K562 (cell line): ENCODE data around the gene TSPAN15. TPM values are rescaled to one million over a fixed set of nuclear protein-coding genes. Genes with fewer than 3 reads are reported as not detected.

Experiments used
- ATAC-seq: fragments of 200-7000 bp; cut with Tn5 transposase; 3 replicates; pipeline ENCODE4 v1.9.1; 2020; ENCODE audit warnings: moderate library complexity
- BruUV-seq: library from RNA; stranded (reverse); fragments of 400-500 nt; replicated peaks from 2 replicates; lab custom pipeline; 2021; lab: Mats Ljungman, UMichigan
- CTCF ChIA-PET: fragments of 300-600 bp; formaldehyde crosslinking; extraction: SDS; loops from one replicate; lab custom pipeline; 2021; ENCODE audit warnings: low intra/inter-chr PET ratio; lab: Yijun Ruan, JAX
- POLR2A ChIA-PET: fragments of 300-600, 350-650 bp; sonication (Branson Sonifier 250); formaldehyde crosslinking; extraction: SDS; loops from one replicate; lab custom pipeline; 2021; ENCODE audit warnings: antibody characterized with exemption, inconsistent platforms; lab: Yijun Ruan, JAX
- DNase-seq, 4 experiments: peaks; one replicate each; pipeline versions ENCODE4 v3.0.0 to v3.0.0-alpha.2; 2011 to 2018; ENCODE audit warnings: low spot score in 3 of 4, mixed read lengths in 3 of 4; ENCODE audit errors: extremely low read depth in 1 of 4
- FAIRE-seq: peaks from 2 replicates; lab custom pipeline; 2011; peaks lifted over from hg19 to GRCh38; lab: Jason Lieb, UNC
- H2AFZ ChIP-seq: 2 replicates; pipeline ENCODE4 v1.6.0; 2011; ENCODE audit warnings: low read depth, low read length, control low read depth, inconsistent platforms
- H3K27ac ChIP-seq: fragments of 200-600 bp; 3 replicates; pipeline ENCODE4 v1.8.0; 2011; ENCODE audit warnings: low read depth, mild to moderate bottlenecking, control low read depth, inconsistent platforms, low read length, moderate library complexity, mixed read lengths; ENCODE audit errors: extremely low read depth
- H3K27me3 ChIP-seq, 2 experiments: fragments of 300-600 bp in 1 of 2; 2 replicates in 1 of 2; 3 replicates in 1 of 2; pipeline versions ENCODE4 v1.6.0 to v1.8.0; 2011; ENCODE audit warnings: inconsistent platforms in 2 of 2, low read length in 2 of 2, mild to moderate bottlenecking in 1 of 2, mixed read lengths in 1 of 2, moderate library complexity in 1 of 2; ENCODE audit not compliant: control insufficient read depth in 2 of 2, insufficient read depth in 2 of 2
- H3K36me3 ChIP-seq: fragments of 300-600 bp; 3 replicates; pipeline ENCODE4 v1.8.0; 2011; ENCODE audit warnings: mild to moderate bottlenecking, low read length, inconsistent platforms; ENCODE audit not compliant: control insufficient read depth, insufficient read depth
- H3K4me1 ChIP-seq, 2 experiments: fragments of 200-600 bp in 1 of 2; replicated peaks in 1 of 2; 2 replicates in 1 of 2; 3 replicates in 1 of 2; pipeline versions ENCODE4 v1.5.1 to v1.8.0; 2011; ENCODE audit warnings: inconsistent platforms in 2 of 2, low read length in 2 of 2, mild to moderate bottlenecking in 1 of 2, mixed read lengths in 1 of 2, moderate library complexity in 1 of 2; ENCODE audit not compliant: control insufficient read depth in 2 of 2, insufficient read depth in 2 of 2
- H3K4me2 ChIP-seq: 2 replicates; pipeline ENCODE4 v1.6.1; 2011; ENCODE audit warnings: low read length, control low read depth, inconsistent platforms, mixed read lengths; ENCODE audit not compliant: insufficient read depth
- H3K4me3 ChIP-seq: fragments of 200-600 bp; sonication (generic), shearing (Covaris generic); 2 replicates; pipeline ENCODE4 v1.5.1; 2016; ENCODE audit warnings: control low read depth, inconsistent platforms
- H3K79me2 ChIP-seq: fragments of 200-600 bp; 3 replicates; pipeline ENCODE4 v1.8.0; 2011; ENCODE audit warnings: low read length, inconsistent platforms; ENCODE audit not compliant: control insufficient read depth, insufficient read depth
- H3K9ac ChIP-seq, 2 experiments: 2 replicates each; pipeline versions ENCODE4 v1.6.0 to v1.6.1; 2011; ENCODE audit warnings: low read depth in 2 of 2, low read length in 2 of 2, control low read depth in 1 of 2, inconsistent platforms in 1 of 2, mild to moderate bottlenecking in 1 of 2, mixed read lengths in 1 of 2; ENCODE audit not compliant: insufficient read depth in 1 of 2
- H3K9me1 ChIP-seq: one replicate; pipeline ENCODE4 v1.6.0; 2011; ENCODE audit warnings: inconsistent platforms, mild to moderate bottlenecking, low read length, moderate library complexity; ENCODE audit not compliant: control insufficient read depth, insufficient read depth
- H3K9me3 ChIP-seq: replicated peaks from 2 replicates; pipeline ENCODE4 v1.5.1; 2011; ENCODE audit warnings: low read depth, low read length, inconsistent platforms; ENCODE audit not compliant: control insufficient read depth, insufficient read depth
- H4K20me1 ChIP-seq: replicated peaks from 2 replicates; pipeline ENCODE4 v1.6.1; 2011; ENCODE audit warnings: low read length, inconsistent platforms, mixed read lengths; ENCODE audit not compliant: control insufficient read depth, insufficient read depth
- ARHGAP35 ChIP-seq: fragments of 450-650 bp; IDR thresholded peaks from 2 replicates; pipeline ENCODE4 v1.6.1; 2018; ENCODE audit not compliant: partially characterized antibody
- ARID1B ChIP-seq: fragments of 450-650 bp; IDR thresholded peaks from 2 replicates; pipeline ENCODE4 v1.6.1; 2016; ENCODE audit warnings: antibody characterized with exemption, mild to moderate bottlenecking, inconsistent platforms
- CBX3 ChIP-seq, 2 experiments: IDR thresholded peaks; 1 replicate in 1 of 2; 2 replicates in 1 of 2; pipeline ENCODE4 v1.6.1; 2012; ENCODE audit warnings: inconsistent platforms in 2 of 2, low read length in 2 of 2, borderline replicate concordance in 1 of 2, control low read depth in 1 of 2
- DPF2 ChIP-seq: fragments of 450-650 bp; IDR thresholded peaks from 2 replicates; pipeline ENCODE4 v1.6.1; 2016
- ELK1 ChIP-seq: sonication (generic); formaldehyde crosslinking; IDR thresholded peaks from 2 replicates; pipeline ENCODE4 v1.8.1; 2022; ENCODE audit warnings: missing genetic modification reagents
- GATAD2B ChIP-seq: fragments of 450-650 bp; IDR thresholded peaks from 2 replicates; pipeline ENCODE4 v1.6.1; 2017; ENCODE audit warnings: mild to moderate bottlenecking, borderline replicate concordance
- HCFC1 ChIP-seq: IDR thresholded peaks from 2 replicates; pipeline ENCODE4 v1.6.1; 2012; ENCODE audit warnings: low read depth, low read length, improper control_type of control experiment
- MTA2 ChIP-seq: fragments of 450-650 bp; IDR thresholded peaks from 2 replicates; pipeline ENCODE4 v1.6.1; 2016; ENCODE audit warnings: low read depth
- TAL1 ChIP-seq: fragments of 450-650 bp; IDR thresholded peaks from 2 replicates; pipeline ENCODE4 v1.6.1; 2016; ENCODE audit warnings: mild to moderate bottlenecking
- TCF3 ChIP-seq: sonication (generic); formaldehyde crosslinking; IDR thresholded peaks from 2 replicates; pipeline ENCODE4 v1.4.0; 2020; ENCODE audit warnings: mild to moderate bottlenecking, missing genetic modification reagents
- TEAD4 ChIP-seq, 2 experiments: sonication (generic) in 1 of 2; formaldehyde crosslinking in 1 of 2; IDR thresholded peaks; 2 replicates each; pipeline versions ENCODE4 v1.6.1 to v1.8.0; 2012 to 2022; ENCODE audit warnings: borderline replicate concordance in 1 of 2, inconsistent platforms in 1 of 2, low read length in 1 of 2, mild to moderate bottlenecking in 1 of 2, missing genetic modification reagents in 1 of 2
- TSC22D4 ChIP-seq: fragments of 450-650 bp; IDR thresholded peaks from 2 replicates; pipeline ENCODE4 v1.6.1; 2016; ENCODE audit warnings: missing genetic modification characterization, missing biosample characterization, control low read depth
- ZBTB2 ChIP-seq: fragments of 450-650 bp; IDR thresholded peaks from 2 replicates; pipeline ENCODE4 v1.6.1; 2016; ENCODE audit warnings: antibody characterized with exemption
- ZFX ChIP-seq: sonication (generic); formaldehyde crosslinking; IDR thresholded peaks from 2 replicates; pipeline ENCODE4 v1.8.0; 2022; ENCODE audit warnings: mild to moderate bottlenecking, missing genetic modification reagents, moderate library complexity
- ZNF384 ChIP-seq: IDR thresholded peaks from 2 replicates; pipeline ENCODE4 v1.6.1; 2012; ENCODE audit warnings: low read depth, low read length, improper control_type of control experiment
- ZNF436 ChIP-seq: fragments of 250-450, 450-650 bp; sonication (Bioruptor Pico); formaldehyde crosslinking; IDR thresholded peaks from 2 replicates; pipeline ENCODE4 v1.7.0; 2020; ENCODE audit warnings: mild to moderate bottlenecking
- ZNF717 ChIP-seq: fragments of 250-450 bp; sonication (Bioruptor Pico); IDR thresholded peaks from 2 replicates; pipeline ENCODE4 v1.5.0; 2021
- ZNF75A ChIP-seq: fragments of 450-650 bp; formaldehyde crosslinking; IDR thresholded peaks from 2 replicates; pipeline ENCODE4 v1.4.0; 2020; ENCODE audit warnings: mild to moderate bottlenecking
- ZNF780A ChIP-seq: fragments of 250-450 bp; sonication (Bioruptor Pico); IDR thresholded peaks from 2 replicates; pipeline ENCODE4 v1.5.0; 2021; ENCODE audit warnings: mild to moderate bottlenecking
- WGBS: fragments of 100-300 bp; shearing (Covaris generic); methylation state at CpG from one replicate; pipeline ENCODE4 v1.1.6; 2016; ENCODE audit warnings: low coverage, mixed read lengths; ENCODE audit not compliant: insufficient coverage; ENCODE audit errors: missing lambda C conversion rate; 5-methylcytosine and 5-hydroxymethylcytosine counted together
- in situ Hi-C: fragments of 300-500 bp; cut with MboI; formaldehyde crosslinking; loops from 4 replicates; pipeline ENCODE4 v1.15.0; 2018; ENCODE audit warnings: inconsistent platforms, mixed read lengths
- intact Hi-C: fragments of 100-400 bp; cut with micrococcal nuclease; formaldehyde crosslinking; loops from 2 replicates; pipeline ENCODE4 v1.14.2; 2022
- polyA plus RNA-seq, 8 experiments: library from polyadenylated mRNA; depleted of rRNA in 4 of 8; stranded (reverse) in 5 of 8; unstranded in 3 of 8; fragments of >200 nt; fragmentation: Nextera tagmentation in 2 of 8; fragmentation: Illumina TruSeq in 1 of 8; extraction: Ambion mirVana in 2 of 8; extraction: Trizol in 1 of 8; gene quantifications; 2 replicates each; pipeline versions ENCODE4 v1.2.1 to v1.2.3, GENCODE V29; 2011 to 2014; ENCODE audit warnings: inconsistent platforms in 1 of 8, missing spikeins in 1 of 8
- total RNA-seq, 7 experiments: library from RNA; depleted of rRNA in 6 of 7; stranded (reverse); fragments of >200 nt in 6 of 7; fragmentation: Illumina TruSeq in 2 of 7; extraction: Trizol in 2 of 7; gene quantifications; 2 replicates each; pipeline versions ENCODE4 v1.2.1 to v1.2.3, GENCODE V29; 2011 to 2021; ENCODE audit warnings: low replicate concordance in 1 of 7

TSPAN15 gene
- total and polyA plus RNA-seq, 9 of the 15 experiments (the other 6 are each of a cell fraction or from before 2014, with no cell fraction given): 0.33 to 1.0 (median 0.45) TPM; not detected in 2

GRCh38 chr10:69467928-69468750 is 16.9 kb downstream of the TSPAN15 start:
- intact Hi-C loops: no loop called here
- 0 out of 3 replicates have a peak, but pooled peaks have one; percentile 18 for ATAC-seq
- 9% methylated on average over 13 of the region's 13 CpGs for whole genome bisulfite sequencing
- H3K27ac ChIP-seq: no peak overlapping the region
- H3K9ac ChIP-seq: no peak overlapping the region
- H3K4me3 ChIP-seq: no peak overlapping the region
- peak in 1 of 4 experiments; percentile 39 for DNase-seq
- no peaks in the 10 kb centered on the region for H3K79me2 ChIP-seq
- no TSS peak for BruUV-seq
- no peak overlapping the region for H2AFZ ChIP-seq
- in situ Hi-C loops: no loop called here
- H3K9me3 ChIP-seq: no peaks in the 10 kb centered on the region
- no peaks in the 10 kb centered on the region; the same call in 1 of the 2 replicates for H4K20me1 ChIP-seq
- CTCF ChIA-PET: interaction anchor here (0.6 kb wide), 1 partner anchor 476 kb away, joined by 7 read pairs; no protein-coding TSS in a partner anchor
- H3K4me1 ChIP-seq: peaks cover 3 to 4% of the 10 kb centered on the region in 2 experiments; a peak in 4 of 5 replicates
- POLR2A ChIA-PET: interaction anchor here (0.6 to 2.0 kb wide), 6 partner anchors 13 to 996 kb away, joined by 3 to 6 read pairs (median 3); partner anchors contain the start of gene DNA2
- peaks cover 14 to 27% of the 10 kb centered on the region in 2 experiments for H3K27me3 ChIP-seq
- no peaks in the 10 kb centered on the region for H3K36me3 ChIP-seq
- no peaks in the 10 kb centered on the region for H3K9me1 ChIP-seq
- FAIRE-seq: no peak
- no peak overlapping the region for H3K4me2 ChIP-seq
- TF ChIP-seq TEAD4 (IDR thresholded peaks at IDR 0.05; ENCODE audit: low read length) (peak; percentile 45; the same call in 1 of the 2 replicates), TEAD4 (CRISPR knock-in tag; IDR thresholded peaks at IDR 0.05; ENCODE audit: borderline replicate concordance) (no peak), GATAD2B (no peak), ARID1B (peak; percentile 58), HCFC1 (no peak), ZFX (CRISPR knock-in tag) (no peak), ARHGAP35 (no peak), ZBTB2 (no peak), ZNF384 (peak; percentile 52; the same call in 1 of the 2 replicates), ZNF75A (CRISPR knock-in tag) (no peak), ELK1 (CRISPR knock-in tag) (no peak), MTA2 (peak; percentile 29; the same call in 1 of the 2 replicates), TSC22D4 (no peak), DPF2 (0 out of 2 replicates have a peak, but pooled peaks have one; percentile 26), ZNF780A (CRISPR knock-in tag) (no peak), ZNF717 (CRISPR knock-in tag) (no peak), TAL1 (peak; percentile 61), ZNF436 (no peak), TCF3 (CRISPR knock-in tag) (peak; percentile 48), CBX3 (IDR thresholded peaks at IDR 0.05; ENCODE audit: borderline replicate concordance in 1 of 2, low read length in 2 of 2) (no peak)
